SKM-1 treated with dmso at 0.1 percent for 144 hours (cell line): Measurements from ENCODE around the gene JSRP1.
A peak's percentile ranks its signal among the peaks of the same experiment; 100 is the strongest.

Experiments
- DNase-seq: peaks from one replicate; lab custom pipeline; 2025; ENCODE audit not compliant: unreplicated experiment; lab: John Stamatoyannopoulos, UW

Gene JSRP1, protein sequence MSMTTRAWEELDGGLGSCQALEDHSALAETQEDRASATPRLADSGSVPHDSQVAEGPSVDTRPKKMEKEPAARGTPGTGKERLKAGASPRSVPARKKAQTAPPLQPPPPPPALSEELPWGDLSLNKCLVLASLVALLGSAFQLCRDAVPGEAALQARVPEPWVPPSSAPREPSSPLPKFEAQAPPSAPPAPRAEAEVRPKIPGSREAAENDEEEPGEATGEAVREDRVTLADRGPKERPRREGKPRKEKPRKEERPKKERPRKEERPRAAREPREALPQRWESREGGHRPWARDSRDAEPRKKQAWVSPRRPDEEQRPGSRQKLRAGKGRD

DNA sequence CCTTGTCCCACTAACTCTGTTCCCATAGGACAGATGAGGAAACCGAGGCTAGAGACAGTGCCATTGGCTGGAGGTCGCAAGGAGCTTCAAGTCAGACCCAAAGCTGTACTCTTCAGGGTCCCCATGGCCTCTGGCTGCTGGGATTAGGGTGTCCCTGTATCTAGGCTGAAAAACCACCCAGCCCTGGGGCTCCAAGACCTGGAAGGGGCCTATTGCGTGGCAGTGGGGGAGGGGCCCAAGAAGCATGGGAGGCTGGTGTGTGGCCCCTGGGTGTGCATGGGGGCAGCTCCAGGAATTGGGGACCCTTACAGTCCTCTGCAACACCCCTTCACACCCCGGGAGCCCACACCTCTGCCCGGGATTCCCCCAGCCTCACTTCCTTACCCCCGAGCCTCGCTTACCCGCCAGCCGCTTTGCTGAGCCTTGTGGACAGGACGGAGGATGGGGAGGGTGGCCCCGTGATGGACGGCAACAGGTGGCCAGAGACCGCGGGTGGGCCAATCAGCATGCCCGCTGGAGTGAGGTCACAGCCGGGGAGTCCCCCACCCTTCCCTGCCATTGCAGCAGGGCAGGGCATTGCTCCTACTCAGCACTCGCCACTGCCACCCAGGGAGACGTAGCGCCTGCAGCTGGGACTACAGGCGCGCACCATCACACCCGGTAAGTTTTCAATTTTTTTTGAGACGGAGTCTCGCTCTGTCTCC, at the start of gene JSRP1:
JSRP1 (minus strand) TSS at position 436 of the 704 bp plus-strand sequence. CDS start 1,103 bp downstream, outside the sequence.
- DNase-seq: no peak

GRCh38 chr19:2305452-2306280, 49.4 kb upstream of the JSRP1 start:
- no peak for DNase-seq

GRCh38 chr19:2303211-2303798, 47.1 kb upstream of the JSRP1 start:
- DNase-seq: no peak

GRCh38 chr19:2302319-2303210, 46.3 kb upstream of the JSRP1 start:
- no peak for DNase-seq

GRCh38 chr19:2300533-2300932, 44.3 kb upstream of the JSRP1 start:
- DNase-seq: no peak

- no peak for DNase-seq
Observed at GRCh38 chr19:2296141-2296540, 39.9 kb upstream of the JSRP1 start.

- DNase-seq: no peak
Observed at GRCh38 chr19:2294687-2295335, 38.6 kb upstream of the JSRP1 start.

- DNase-seq: no peak
Observed at GRCh38 chr19:2291185-2291751, 35.1 kb upstream of the JSRP1 start.

DNA sequence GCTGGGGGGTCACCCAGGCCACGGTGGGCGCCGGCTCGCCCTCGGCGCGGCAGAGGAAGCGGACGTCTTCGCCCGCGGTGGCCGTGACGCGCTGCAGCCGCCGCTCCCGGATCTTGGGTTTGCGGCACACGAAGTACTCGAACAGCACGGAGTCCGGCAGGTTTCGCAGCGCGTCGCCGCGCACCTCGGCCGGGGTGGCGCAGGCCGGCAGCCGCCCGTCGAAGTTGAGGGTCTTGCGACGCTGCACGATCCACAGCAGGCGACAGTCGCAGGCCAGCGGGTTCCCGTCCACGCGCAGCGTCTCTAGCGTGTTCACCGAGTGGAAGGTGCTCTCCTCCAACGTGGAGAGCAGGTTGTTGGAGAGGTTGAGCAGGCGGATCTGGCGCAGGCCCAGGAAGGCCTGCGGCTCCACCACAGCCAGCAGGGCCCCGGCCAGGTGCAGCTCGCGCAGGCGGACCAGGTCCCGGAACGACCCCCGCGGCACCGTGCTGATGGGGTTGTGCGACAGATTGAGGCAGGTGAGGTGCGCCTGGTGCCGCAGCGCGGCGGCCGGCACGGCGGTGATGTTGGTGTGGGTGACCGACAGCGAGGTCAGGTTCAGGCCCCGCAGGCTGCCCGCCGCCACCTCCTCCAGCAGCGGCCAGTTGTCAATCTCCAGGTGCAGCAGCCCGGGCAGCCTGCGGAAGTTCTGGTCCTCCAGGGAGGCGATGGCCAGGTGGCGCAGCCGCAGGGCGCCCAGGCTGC, 34.4 kb upstream of the JSRP1 start:
- DNase-seq: no peak

DNA sequence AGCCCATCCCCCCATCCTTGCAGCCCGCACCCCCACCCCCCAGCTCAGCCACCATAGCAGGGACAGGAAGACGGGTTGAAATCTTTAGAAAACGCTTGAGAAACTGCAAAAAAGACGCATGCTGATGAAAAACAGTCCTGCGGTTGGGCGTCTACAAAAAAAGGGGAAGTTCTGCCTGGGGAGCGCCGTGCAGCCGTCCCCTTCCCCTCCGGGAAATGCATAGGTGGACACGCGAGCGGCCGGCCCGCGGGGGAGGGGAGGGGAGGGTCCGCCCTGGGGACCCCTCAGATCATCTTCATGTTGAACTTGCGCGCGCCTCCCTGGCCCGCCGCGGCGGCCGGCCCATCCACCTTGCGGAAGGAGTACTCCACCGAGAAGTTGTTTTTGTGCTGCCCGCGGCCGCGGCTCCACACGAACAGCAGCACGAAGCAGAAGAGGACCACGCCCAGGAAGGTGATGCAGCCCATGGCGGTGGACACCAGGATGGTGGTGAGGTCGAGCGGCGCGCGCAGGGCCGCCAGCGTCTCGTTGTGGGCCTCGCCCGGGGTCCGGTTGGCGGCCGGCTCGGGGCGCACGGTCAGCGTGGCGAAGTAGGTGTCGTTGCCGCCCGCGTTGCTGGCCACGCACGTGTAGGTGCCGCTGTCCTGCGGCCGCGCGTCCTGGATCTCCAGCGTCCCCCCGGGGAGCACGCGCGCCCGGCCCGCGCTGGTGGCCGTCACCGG, 33.7 kb upstream of the JSRP1 start:
- DNase-seq: peak; percentile 97

GRCh38 chr19:2288818-2289713, 32.8 kb upstream of the JSRP1 start:
- no peak for DNase-seq

- DNase-seq: peak; percentile 99
Observed at GRCh38 chr19:2288338-2288817, 32.2 kb upstream of the JSRP1 start.

- DNase-seq: peak; percentile 21
Observed at GRCh38 chr19:2287585-2288337, 31.5 kb upstream of the JSRP1 start.

DNA sequence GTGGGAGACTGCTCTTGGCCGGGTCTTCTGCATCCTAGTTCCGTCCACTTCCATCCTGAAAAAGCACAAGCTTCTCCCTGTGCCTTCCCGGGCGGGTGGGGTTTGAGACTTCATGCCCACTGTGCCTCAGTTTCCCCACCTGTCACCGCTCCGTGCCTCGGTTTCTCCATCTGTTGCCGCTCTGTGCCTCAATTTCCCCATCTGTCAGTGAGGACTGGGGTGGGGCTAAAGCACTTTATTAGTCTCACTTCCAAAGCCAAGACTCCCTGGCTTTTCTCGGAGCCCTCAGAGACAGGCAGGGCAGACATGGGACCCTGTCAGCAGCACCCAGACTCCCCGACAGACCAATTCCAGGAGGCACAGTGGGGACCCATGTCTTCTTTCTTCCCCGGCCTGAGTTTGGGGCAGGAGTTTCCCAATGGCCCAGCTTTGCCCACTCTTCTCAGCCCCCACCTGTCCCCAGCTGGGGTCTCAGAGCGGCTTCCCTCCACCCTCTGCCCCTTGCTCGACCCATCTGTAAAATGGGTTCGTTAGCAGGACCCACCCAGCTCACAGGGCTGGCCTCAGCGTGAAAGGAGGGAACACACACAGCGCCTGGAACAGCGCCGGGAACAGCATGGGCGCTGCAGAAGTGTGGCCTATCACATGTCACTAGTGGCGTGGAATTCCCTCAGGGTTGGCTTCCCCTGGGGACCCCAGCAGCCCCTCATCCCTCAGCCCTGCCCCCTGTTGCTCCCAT, 30.4 kb upstream of the JSRP1 start:
- no peak for DNase-seq

DNA sequence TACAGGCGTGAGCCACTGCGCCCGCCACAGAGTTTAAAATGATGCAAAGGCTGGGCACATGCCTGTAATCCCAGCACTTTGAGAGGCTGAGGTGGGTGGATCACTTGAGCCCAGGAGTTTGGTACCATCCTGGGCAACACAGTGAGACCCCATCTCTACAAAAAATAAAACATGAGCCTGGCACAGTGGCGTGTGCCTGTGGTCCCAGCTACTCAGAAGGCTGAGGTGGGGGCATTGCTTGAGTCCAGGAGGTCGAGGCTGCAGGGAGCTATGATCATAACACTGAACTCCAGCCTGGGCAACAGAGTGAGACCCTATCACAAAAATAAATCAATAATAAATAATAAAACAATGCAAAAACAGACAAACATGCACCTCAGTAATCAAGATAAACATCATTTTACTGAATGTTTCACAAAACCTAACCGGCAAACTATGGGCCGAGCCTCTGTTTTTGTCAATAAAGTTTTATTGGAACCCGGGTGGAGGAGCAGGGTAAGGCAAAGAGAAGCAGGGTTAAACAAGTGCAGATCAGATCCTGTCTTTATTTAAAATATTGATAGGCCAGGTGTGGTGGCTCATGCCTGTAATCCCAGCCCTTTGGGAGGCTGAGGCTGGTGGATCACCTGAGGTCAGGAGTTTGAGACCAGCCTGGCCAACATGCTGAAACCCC, 27.8 kb upstream of the JSRP1 start:
- no peak for DNase-seq
